ENCODE measurements around the gene ZNF714.

DNA sequence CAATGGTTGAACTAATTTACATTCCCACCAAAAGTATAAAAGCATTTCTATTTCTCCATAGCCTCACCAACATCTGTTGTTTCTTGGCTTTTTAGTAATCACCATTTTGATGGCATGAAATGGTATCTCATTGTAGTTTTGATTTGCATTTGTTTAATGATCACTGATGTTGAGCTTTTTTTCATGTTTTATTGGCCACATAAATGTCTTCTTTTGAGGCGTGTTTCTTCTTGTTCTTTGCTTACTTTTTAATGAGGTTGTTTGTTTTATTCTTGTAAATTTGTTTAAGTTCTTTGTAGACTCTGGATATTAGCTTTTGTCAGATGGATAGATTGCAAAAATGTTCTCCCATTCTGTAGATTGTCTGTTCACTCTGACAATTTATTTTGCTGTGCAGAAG lies 28.2 kb downstream of the ZNF714 start:
- TF ChIP-seq, protein P1, sequence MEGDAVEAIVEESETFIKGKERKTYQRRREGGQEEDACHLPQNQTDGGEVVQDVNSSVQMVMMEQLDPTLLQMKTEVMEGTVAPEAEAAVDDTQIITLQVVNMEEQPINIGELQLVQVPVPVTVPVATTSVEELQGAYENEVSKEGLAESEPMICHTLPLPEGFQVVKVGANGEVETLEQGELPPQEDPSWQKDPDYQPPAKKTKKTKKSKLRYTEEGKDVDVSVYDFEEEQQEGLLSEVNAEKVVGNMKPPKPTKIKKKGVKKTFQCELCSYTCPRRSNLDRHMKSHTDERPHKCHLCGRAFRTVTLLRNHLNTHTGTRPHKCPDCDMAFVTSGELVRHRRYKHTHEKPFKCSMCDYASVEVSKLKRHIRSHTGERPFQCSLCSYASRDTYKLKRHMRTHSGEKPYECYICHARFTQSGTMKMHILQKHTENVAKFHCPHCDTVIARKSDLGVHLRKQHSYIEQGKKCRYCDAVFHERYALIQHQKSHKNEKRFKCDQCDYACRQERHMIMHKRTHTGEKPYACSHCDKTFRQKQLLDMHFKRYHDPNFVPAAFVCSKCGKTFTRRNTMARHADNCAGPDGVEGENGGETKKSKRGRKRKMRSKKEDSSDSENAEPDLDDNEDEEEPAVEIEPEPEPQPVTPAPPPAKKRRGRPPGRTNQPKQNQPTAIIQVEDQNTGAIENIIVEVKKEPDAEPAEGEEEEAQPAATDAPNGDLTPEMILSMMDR (IDR thresholded peaks at IDR 0.05) = no peak
- no peak for TF ChIP-seq EP300 (IDR thresholded peaks at IDR 0.05)
- no peak for TF ChIP-seq POLR2A (IDR thresholded peaks at IDR 0.05)

All from suprapubic skin (tissue), 3 donors.